ENCODE measurements around the gene IL9R.
"Not testable (repeated sequence)": the region's sequence is repeated elsewhere in the genome, so short reads cannot be mapped to it uniquely, and the experiment has no call there.

IL9R gene, protein sequence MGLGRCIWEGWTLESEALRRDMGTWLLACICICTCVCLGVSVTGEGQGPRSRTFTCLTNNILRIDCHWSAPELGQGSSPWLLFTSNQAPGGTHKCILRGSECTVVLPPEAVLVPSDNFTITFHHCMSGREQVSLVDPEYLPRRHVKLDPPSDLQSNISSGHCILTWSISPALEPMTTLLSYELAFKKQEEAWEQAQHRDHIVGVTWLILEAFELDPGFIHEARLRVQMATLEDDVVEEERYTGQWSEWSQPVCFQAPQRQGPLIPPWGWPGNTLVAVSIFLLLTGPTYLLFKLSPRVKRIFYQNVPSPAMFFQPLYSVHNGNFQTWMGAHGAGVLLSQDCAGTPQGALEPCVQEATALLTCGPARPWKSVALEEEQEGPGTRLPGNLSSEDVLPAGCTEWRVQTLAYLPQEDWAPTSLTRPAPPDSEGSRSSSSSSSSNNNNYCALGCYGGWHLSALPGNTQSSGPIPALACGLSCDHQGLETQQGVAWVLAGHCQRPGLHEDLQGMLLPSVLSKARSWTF

DNA sequence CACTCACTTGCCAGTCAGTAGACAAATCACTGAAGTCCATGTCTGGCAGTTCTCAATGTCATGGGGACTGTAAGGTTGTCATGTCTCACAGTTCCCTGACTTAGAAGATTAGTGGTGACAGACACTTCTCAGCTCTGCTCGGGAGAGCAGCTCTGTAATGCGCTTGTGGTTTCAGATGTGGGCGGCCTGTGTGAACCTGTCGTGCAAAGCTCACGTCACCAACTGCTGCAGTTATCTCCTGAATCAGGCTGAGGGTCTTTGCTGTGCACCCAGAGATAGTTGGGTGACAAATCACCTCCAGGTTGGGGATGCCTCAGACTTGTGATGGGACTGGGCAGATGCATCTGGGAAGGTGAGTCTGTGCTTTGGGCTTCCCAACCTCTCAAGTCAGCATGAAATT, at the start of gene IL9R:
IL9R (plus strand) TSS at position 261 of the 400 bp plus-strand sequence; CDS start at position 325, 64 bp downstream.
- no peak for DNase-seq
- in situ Hi-C loops (cut with HindIII; ENCODE audit: low pct_ligation_motif_present, low pct_unique_long_range_greater_than_20kb, low sequenced_read_pairs) = no loop called here

DNA sequence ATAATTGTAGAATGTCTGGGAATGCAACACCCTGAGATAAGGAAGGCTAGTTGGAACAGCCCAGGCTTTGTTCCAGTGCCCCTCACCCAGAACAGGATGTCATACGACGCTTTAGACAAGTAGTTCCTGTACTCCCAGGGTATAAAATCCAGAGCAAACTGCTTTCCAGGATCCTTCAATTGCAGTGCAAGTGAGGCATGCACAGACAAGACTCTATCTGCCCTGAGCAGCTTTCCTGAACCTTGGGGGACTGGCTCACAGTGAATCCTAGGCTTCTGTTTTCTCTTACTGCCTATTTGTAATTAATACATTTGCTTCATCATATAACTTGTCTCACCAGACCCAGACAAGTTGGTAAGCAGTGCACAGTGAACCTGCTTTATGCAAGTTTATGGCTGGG, 48.4 kb upstream of the IL9R start:
- in situ Hi-C loops (cut with HindIII; ENCODE audit: low pct_ligation_motif_present, low pct_unique_long_range_greater_than_20kb, low sequenced_read_pairs) = no loop called here
- DNase-seq = no peak

DNA sequence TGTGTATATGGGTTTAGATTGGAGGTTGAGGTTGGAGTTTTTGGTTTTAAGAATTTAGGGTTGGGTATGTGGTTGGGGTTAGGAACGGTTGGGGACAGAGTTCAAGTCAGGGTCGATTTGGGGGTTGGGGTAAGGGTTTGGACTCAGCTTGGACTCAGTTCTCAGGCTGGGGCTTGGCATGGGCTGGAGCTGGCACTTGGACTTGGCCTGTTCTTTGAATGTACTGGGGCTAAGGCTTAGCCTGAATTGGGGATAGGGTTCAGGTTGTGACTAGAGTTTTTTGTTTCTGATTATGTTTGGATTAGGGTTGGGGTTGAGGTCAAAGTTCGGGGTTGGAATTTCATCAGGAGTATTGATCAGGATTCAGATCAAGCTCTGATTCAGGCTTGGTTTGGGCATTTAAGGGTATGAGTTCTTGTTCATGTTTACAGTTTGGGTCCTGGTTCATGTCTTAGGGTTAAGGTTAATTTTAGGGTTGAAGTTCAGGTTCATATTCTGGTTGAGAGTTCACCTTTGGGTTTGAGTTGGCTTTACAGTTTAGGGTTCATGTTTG, 46.2 kb upstream of the IL9R start:
- DNase-seq = no peak
- in situ Hi-C loops (cut with HindIII; ENCODE audit: low pct_ligation_motif_present, low pct_unique_long_range_greater_than_20kb, low sequenced_read_pairs) = no loop called here

DNA sequence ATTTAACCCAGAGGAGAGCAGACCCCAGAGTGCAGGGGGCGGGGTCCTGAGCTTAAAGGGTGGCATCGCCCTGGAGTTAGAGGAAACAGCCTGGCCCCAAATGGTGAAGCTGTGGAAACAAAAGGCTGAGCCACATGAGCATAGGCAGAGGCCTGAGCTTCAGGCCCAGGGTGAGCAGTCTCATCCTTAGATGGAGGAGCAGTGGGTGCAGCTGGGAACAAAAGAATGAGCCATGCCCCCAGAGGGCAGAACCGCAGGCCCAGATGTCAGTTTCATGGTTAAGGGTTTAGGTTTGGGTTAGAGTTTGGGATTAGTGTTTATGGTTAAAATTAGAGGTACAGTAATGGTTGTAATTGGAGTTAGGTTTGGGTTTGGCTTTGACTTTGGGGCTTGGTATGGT, 44.4 kb upstream of the IL9R start:
- no peak for DNase-seq
- in situ Hi-C loops (cut with HindIII; ENCODE audit: low pct_ligation_motif_present, low pct_unique_long_range_greater_than_20kb, low sequenced_read_pairs) = no loop called here

DNA sequence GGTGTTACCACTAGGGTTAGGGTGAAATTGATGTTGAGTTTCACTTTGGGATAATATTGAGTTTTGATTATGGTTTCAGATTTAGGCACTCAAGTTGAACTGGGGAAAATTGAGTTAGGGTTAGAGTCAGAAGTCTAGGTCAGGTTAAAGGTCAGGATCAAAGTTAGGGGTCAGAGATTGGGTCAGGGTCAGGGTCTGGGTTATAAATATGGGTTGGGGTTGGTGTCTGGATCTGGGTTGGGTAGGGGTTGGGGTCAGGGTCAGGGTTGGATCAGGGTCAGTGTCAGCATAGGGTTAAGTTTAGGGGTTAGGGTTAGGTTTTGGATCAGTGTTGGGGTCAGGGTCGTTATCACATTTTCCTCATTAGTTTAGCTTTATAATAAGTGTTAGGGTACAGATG, 42.7 kb upstream of the IL9R start:
- in situ Hi-C loops (cut with HindIII; ENCODE audit: low pct_ligation_motif_present, low pct_unique_long_range_greater_than_20kb, low sequenced_read_pairs) = no loop called here

DNA sequence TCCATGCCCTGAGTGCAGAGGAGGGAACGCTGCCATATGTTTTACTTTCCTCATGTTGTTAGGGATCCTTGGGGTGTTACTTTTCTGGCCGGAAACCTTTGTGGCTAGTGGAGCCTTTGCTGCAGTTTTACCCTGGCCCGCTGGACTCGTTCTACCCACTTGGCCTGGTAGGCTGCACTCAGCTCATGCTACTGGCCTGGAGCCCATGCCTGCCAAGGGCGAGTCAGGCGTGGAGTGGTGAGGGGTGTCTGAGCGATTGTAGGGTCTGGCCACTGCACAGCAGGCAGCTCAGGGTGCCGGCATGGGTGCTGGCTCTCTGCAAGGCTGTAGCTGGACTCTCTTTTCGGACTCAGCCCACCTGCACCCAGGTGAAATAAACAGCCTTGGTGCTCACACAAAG, 41.4 kb upstream of the IL9R start:
- DNase-seq = no peak
- in situ Hi-C loops (cut with HindIII; ENCODE audit: low pct_ligation_motif_present, low pct_unique_long_range_greater_than_20kb, low sequenced_read_pairs) = no loop called here

More for the DNA sequence above, 42.7 kb upstream of the IL9R start:
- no peak for DNase-seq

DNA sequence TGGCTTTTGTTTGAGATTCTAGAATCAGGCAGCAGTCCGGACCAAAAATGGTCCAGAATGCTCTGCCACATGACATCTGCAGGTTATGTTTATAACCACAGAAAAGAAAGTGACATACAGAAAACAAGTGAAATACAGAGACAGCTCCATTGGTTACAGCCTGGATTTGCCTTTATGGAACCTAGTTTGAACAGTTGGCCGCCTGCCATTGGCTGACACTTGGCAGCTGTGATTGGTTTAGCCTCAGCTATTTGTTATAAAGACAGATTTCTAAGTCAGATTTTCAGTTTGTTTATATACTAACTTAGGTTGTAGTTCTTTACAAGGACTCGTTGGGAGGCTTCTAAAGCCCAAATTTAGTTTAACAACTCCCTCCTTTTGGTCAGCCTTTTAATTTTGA, 40.8 kb upstream of the IL9R start:
- no peak for DNase-seq
- in situ Hi-C loops (cut with HindIII; ENCODE audit: low pct_ligation_motif_present, low pct_unique_long_range_greater_than_20kb, low sequenced_read_pairs) = no loop called here

DNA sequence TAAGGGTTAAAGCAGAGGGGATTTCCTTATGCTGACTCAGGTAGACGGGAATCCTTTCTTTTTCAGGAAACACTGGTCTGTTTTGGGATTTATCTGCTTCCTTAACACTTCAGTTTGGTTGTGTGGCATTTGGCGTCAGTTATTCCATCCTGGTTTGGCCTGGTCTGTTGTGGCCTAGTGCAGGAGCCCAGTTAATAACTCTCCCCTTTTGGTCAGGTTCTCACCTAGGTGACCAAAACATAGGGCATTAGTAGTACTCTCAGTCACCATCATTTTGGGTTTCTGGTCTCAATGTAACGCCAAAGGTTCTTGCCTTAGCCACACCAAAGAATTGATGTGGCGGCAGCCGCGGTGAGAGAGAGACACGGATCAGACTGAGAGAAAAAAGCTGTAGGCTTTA, 39.7 kb upstream of the IL9R start:
- DNase-seq = no peak
- in situ Hi-C loops (cut with HindIII; ENCODE audit: low pct_ligation_motif_present, low pct_unique_long_range_greater_than_20kb, low sequenced_read_pairs) = no loop called here

DNA sequence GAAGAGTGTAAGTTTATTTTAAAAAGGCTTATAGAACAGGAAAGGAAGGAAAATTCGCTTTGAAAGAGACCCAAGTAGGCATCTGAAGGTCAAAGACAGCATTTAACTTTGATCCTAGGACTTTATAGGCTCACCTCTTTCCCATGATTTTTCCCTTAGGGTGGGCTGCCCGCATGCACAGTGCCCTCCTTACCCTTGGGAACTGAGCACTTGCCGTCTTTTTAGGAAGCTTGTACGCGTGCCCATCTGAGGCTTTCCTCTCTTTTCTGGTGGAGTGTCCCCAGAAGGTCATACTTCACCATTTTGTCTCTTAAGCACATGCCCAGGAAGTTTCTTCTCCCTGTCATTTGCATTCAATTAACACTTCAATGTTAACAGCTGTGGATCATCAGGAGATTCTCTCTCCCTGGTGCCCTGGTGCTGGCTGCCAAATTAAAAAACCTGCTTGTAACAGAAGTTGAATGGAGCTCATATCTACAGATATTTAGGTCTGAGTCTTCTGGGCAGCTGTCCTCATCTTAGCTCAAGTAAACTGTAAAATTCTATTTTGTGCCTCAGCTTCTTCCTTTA, 38.4 kb upstream of the IL9R start:
- in situ Hi-C loops (cut with HindIII; ENCODE audit: low pct_ligation_motif_present, low pct_unique_long_range_greater_than_20kb, low sequenced_read_pairs) = no loop called here
- no peak for DNase-seq

DNA sequence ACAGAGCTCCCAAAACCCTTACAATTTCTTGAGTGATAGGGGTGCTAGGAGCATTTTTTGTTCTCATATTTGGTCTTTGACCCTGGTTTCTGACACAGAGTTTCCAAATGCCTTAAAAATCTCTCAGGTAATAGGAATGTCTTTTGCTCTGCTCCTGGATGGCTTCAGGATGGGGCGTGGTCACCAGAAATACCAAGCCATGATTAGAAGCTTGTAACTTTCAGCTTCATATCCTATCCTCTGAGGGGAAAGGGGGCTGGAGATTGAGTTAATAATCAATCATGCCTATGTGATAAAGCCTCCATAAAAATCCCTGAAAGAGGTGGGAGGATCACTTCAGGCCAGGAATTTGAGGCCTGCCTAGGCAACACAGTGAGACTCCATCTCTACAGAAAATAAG, 34.6 kb upstream of the IL9R start:
- no peak for DNase-seq
- in situ Hi-C loops (cut with HindIII; ENCODE audit: low pct_ligation_motif_present, low pct_unique_long_range_greater_than_20kb, low sequenced_read_pairs) = no loop called here

DNA sequence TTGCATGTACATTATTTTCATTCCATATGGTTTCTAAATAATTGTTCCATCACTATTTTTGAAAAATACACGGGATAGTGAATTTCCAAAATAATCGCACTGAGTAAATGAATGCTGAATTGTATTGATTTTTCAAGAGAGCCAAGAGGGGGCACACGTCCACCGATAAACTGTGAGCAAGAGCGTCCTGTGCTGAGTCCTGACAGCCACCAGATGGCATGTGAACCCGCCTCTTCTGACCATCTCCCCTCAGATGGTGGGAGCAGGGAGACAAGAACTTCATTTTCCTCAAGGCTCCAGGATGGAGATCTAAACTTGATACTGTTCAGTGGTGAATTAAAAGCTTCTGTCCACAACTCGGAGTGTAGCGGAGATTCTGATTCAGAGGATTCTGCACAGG, 30.6 kb upstream of the IL9R start:
- peak; percentile 48 for DNase-seq
- in situ Hi-C loops (cut with HindIII; ENCODE audit: low pct_ligation_motif_present, low pct_unique_long_range_greater_than_20kb, low sequenced_read_pairs) = no loop called here

DNA sequence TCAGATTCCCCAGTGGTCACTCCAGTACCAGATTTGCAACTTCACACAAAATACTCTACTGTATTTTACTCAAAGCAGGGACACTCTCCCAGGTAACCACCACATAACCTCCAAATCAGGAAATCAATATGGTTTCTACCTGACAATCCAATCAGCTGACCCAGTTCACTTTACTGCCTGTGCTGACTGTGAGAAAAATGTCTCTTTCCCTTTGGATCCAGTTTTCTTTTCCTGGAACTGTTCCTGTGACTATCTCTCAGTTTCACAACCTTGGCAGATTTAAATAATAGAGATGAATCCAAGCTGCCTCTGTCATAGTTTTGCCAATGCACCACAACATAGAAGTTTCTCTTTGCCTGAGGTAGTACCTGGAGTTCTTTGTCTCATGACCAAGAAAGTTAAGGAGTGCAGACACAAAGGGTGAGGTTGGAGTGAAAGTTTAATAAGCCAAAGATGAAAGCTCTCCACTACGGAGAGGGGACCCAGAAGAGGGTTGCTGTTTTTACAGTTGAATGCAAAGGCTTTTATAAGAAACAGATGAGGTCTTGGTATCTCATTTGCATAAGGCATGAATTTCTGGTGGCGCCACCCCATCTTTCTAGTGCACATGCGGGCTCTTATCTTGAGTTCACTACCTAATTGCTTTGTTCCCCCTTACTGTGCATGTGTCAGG, 29.7 kb upstream of the IL9R start:
- in situ Hi-C loops (cut with HindIII; ENCODE audit: low pct_ligation_motif_present, low pct_unique_long_range_greater_than_20kb, low sequenced_read_pairs) = no loop called here
- DNase-seq = no peak

DNA sequence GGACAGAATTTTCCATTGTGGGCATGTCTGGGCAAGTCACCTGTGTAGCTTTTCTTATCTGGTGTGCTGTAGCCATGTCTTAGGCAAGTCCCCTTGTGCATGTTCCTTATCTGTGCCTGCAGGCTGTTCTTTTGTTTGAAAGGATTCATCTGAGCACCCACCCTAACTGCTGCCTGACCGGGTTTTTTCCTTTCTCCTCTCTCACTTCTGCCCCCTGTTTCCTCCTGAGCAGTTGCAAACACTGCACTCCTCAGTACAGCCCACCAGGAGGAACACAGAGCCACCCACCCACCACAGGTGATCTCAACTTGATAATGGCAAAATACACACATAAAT, 29.2 kb upstream of the IL9R start:
- in situ Hi-C loops (cut with HindIII; ENCODE audit: low pct_ligation_motif_present, low pct_unique_long_range_greater_than_20kb, low sequenced_read_pairs) = no loop called here
- DNase-seq = no peak

DNA sequence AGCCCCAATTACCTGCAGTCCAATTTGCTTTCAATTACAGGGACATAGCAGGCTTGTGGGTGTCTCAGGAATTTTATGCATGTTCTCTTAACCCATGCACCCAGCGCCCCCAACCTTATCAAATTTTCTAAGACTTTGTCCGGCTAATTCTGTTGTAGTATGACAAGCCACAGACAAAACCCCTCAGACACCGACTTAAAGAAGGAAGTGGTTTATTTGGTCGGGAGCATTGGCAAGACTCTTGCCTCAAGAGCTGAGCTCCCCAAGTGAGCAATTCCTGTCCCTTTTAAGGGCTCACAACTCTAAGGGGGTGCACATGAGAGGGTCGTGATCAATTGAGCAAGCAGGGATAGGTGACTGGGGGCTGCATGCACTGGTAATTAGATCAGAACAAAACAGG, 28.7 kb upstream of the IL9R start:
- no peak for DNase-seq
- in situ Hi-C loops (cut with HindIII; ENCODE audit: low pct_ligation_motif_present, low pct_unique_long_range_greater_than_20kb, low sequenced_read_pairs) = no loop called here

DNA sequence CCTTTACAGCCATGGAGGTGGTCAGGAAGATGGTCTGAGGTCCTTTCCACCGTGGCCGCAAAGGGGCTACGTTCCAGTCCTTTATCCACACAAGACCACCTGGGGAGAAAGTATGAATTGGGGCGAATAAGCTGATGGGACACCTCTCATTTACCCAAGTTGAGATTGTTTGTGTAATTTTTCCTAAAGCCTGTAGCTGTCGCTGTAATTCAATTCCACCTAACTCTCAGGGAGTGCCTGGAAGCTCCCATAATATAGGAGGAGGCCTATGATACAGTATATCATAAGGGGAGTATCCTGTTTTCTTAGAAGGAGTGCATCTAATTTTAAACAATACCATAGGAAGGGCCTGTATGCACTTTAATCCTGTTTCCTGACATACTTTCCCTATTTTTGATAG, 25.8 kb upstream of the IL9R start:
- DNase-seq = peak; percentile 0
- in situ Hi-C loops (cut with HindIII; ENCODE audit: low pct_ligation_motif_present, low pct_unique_long_range_greater_than_20kb, low sequenced_read_pairs) = not testable (repeated sequence)

DNA sequence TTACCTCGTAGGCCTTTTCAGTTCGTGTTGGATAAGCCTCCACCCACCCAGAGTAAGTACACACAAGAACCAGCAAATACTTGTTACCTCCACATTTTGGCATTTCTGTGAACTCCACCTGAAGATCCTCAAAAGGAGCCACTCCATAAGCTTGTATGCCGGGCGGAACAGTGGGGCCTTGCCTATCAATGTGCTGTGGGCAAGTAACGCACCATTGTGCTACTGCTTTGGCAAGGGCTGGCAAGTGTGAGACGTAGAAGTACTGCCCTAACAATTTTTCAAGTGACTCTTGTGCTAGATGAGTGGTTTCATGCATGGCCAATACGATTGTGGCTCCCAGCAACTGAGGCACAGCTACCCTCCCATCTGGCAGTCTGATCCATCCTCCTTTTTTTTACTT, 25.3 kb upstream of the IL9R start:
- in situ Hi-C loops (cut with HindIII; ENCODE audit: low pct_ligation_motif_present, low pct_unique_long_range_greater_than_20kb, low sequenced_read_pairs); DNase-seq: not testable (repeated sequence)

DNA sequence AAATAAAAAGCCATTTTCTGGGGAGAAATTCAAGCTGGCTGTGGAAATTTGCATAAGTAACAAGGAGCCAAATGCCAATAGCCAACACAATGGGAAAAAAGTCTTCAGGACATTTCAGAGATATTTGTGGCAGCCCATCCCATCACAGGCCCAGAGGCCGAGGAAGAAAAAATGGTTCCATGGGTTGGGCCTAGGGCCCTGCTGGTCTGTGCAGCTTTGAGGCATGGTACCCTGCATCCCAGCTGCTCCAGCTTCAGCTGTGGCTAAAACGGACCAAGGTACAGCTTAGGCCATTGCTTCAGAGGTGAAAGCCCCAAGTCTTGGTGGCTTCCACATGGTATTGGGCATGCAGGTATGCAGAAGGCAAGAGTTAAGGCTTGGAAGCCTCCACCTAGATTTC, 14.2 kb upstream of the IL9R start:
- DNase-seq = no peak
- in situ Hi-C loops (cut with HindIII; ENCODE audit: low pct_ligation_motif_present, low pct_unique_long_range_greater_than_20kb, low sequenced_read_pairs) = no loop called here

DNA sequence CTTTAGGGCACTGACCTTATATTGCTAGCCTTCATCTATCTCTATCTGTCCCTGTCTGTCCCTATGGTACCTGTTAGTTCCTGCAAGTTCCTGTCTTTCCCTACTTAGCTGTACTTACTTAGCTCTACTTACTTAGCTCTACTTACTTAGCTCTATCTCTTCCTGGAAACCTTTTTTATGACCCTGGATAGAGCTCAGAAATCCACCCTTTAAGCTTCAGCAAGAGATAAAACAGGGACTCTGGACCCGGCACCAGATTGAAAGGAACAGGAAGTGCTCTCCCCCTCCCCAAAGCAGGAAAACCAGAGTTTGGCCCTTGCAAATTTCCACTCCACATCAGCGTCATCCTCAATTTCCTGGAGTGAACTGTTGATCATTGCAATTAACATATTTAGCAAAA, 12.3 kb upstream of the IL9R start:
- in situ Hi-C loops (cut with HindIII; ENCODE audit: low pct_ligation_motif_present, low pct_unique_long_range_greater_than_20kb, low sequenced_read_pairs) = no loop called here
- no peak for DNase-seq

DNA sequence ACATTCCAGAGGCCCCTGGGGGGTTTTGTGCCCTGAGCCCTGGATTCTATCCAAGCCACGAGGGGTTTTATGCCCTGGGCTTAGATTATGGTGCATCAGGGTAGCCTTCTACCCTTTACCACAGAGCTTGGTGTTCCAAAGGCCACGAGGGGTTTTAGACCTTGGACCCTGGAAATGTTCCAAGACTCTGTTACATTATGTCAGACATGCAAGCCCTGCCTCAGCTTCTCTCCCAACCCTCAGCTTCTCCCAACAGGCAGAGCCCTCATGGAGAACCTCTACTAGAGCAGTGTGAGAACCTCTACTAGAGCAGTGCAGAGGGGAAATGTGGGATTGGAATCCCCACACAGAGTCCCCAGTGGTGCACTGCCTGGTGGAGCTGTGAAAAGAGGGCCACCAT, 10.5 kb upstream of the IL9R start:
- in situ Hi-C loops (cut with HindIII; ENCODE audit: low pct_ligation_motif_present, low pct_unique_long_range_greater_than_20kb, low sequenced_read_pairs); DNase-seq: not testable (repeated sequence)
